ENCODE results near the gene TMEM8B. TPM values are rescaled to one million over a fixed set of nuclear protein-coding genes. Genes with fewer than 3 reads are reported as not detected.

The TMEM8B gene
- total RNA-seq, 1 donor, result 1.1 TPM

GRCh38 chr9:35811381-35812024 lies 17.5 kb upstream of the TMEM8B start:
- DNase-seq (ENCODE audit: low read depth in 2 of 3, low spot score in 2 of 3), result no peak

GRCh38 chr9:35812025-35812602 lies 16.9 kb upstream of the TMEM8B start, which contains the start of gene SPAG8:
SPAG8 (minus strand) TSS chr9:35812262; CDS start chr9:35812147, 115 bp downstream.
- peak; percentile 94 to 99 (median 99) for DNase-seq (ENCODE audit: low read depth in 2 of 3, low spot score in 2 of 3)

GRCh38 chr9:35813434-35814105 lies 15.5 kb upstream of the TMEM8B start:
- no peak for DNase-seq (ENCODE audit: low read depth in 2 of 3, low spot score in 2 of 3)

GRCh38 chr9:35814106-35814840 lies 14.8 kb upstream of the TMEM8B start:
- DNase-seq (ENCODE audit: low read depth in 2 of 3, low spot score in 2 of 3), result peak; percentile 23 to 61 (median 58)

GRCh38 chr9:35814841-35815543 lies 14.0 kb upstream of the TMEM8B start, which contains the start of gene HINT2:
HINT2 (minus strand) TSS chr9:35815042; CDS start chr9:35814979, 63 bp downstream.
- DNase-seq (ENCODE audit: low read depth in 2 of 3, low spot score in 2 of 3), result peak; percentile 87 to 99 (median 98)

- no peak for DNase-seq (ENCODE audit: low read depth in 2 of 3, low spot score in 2 of 3)
Measured at GRCh38 chr9:35816708-35817107, 12.3 kb upstream of the TMEM8B start.

GRCh38 chr9:35818341-35818740 lies 10.7 kb upstream of the TMEM8B start:
- DNase-seq (ENCODE audit: low read depth in 2 of 3, low spot score in 2 of 3), result no peak

GRCh38 chr9:35820076-35820475 lies 9.0 kb upstream of the TMEM8B start:
- no peak for DNase-seq (ENCODE audit: low read depth in 2 of 3, low spot score in 2 of 3)

GRCh38 chr9:35822926-35823325 lies 6.1 kb upstream of the TMEM8B start:
- no peak for DNase-seq (ENCODE audit: low read depth in 2 of 3, low spot score in 2 of 3)

- DNase-seq (ENCODE audit: low read depth in 2 of 3, low spot score in 2 of 3), result peak; percentile 34 to 79 (median 65)
Measured at GRCh38 chr9:35826071-35826701, 2.8 kb upstream of the TMEM8B start.

- no peak for DNase-seq (ENCODE audit: low read depth in 2 of 3, low spot score in 2 of 3)
Measured at GRCh38 chr9:35827486-35827885, 1.5 kb upstream of the TMEM8B start.

- no peak for DNase-seq (ENCODE audit: low read depth in 2 of 3, low spot score in 2 of 3)
Measured at GRCh38 chr9:35828716-35829083, 328 bp upstream of the TMEM8B start, which contains the start of gene FAM221B. FAM221B (minus strand) TSS chr9:35828732; CDS start chr9:35826161, 2,571 bp downstream.

- DNase-seq (ENCODE audit: low read depth in 2 of 3, low spot score in 2 of 3), result no peak
Measured at GRCh38 chr9:35829764-35830096, 702 bp downstream of the TMEM8B start.

- DNase-seq (ENCODE audit: low read depth in 2 of 3, low spot score in 2 of 3), result no peak
Measured at GRCh38 chr9:35831040-35831439, 2.0 kb downstream of the TMEM8B start.

- no peak for DNase-seq (ENCODE audit: low read depth in 2 of 3, low spot score in 2 of 3)
Measured at GRCh38 chr9:35832814-35833213, 3.8 kb downstream of the TMEM8B start.

GRCh38 chr9:35834260-35835215 lies 5.5 kb downstream of the TMEM8B start:
- DNase-seq (ENCODE audit: low read depth in 2 of 3, low spot score in 2 of 3), result no peak

- no peak for DNase-seq (ENCODE audit: low read depth in 2 of 3, low spot score in 2 of 3)
Measured at GRCh38 chr9:35835216-35835632, 6.2 kb downstream of the TMEM8B start.

- DNase-seq (ENCODE audit: low read depth in 2 of 3, low spot score in 2 of 3), result no peak
Measured at GRCh38 chr9:35835766-35836165, 6.7 kb downstream of the TMEM8B start.

- DNase-seq (ENCODE audit: low read depth in 2 of 3, low spot score in 2 of 3), result no peak
Measured at GRCh38 chr9:35836595-35836994, 7.6 kb downstream of the TMEM8B start.
